Germinal center (tissue), 1 donor: Measurements from ENCODE around the gene MEGF6.

Experiments
- DNase-seq: peaks from one replicate; pipeline ENCODE4 v3.0.0; 2012; ENCODE audit warnings: mixed read lengths, low spot score

Gene MEGF6

GRCh38 chr1:3606779-3607702 is 4.3 kb downstream of the MEGF6 start:
- DNase-seq = no peak

DNA sequence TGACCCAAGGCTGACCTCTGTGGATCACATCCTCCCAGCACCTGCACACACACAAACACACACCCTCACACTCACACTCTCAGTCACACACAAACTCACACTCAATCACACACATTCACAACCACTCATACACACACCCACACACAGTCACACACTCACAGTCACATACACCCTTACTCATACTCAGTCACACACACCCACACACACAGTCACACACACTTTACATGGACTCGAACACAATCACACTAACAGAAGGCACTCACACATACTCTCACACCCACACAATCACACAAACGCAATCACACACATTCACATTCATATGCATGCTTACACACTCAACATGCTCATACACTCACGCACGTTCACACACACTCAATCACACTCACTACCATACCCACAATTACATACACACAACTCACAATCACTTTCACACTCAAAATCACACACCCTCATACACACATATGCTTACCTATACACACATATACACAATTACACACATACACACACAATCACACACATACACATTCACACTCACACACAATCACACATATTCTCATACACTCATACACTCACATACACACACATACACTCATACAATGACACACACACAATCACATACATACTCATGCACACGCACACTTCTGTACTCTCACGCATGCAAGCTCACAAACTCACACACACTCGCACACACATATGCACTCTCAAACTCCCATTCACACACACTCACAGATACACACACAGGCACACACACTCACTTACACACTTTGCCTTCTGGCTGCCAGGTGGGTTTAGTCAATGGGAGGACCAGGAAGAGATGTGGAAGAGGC is 6.1 kb downstream of the MEGF6 start:
- no peak for DNase-seq

GRCh38 chr1:3604468-3604974 is 6.8 kb downstream of the MEGF6 start:
- DNase-seq = no peak

GRCh38 chr1:3603571-3604467 is 7.5 kb downstream of the MEGF6 start:
- DNase-seq = no peak

DNA sequence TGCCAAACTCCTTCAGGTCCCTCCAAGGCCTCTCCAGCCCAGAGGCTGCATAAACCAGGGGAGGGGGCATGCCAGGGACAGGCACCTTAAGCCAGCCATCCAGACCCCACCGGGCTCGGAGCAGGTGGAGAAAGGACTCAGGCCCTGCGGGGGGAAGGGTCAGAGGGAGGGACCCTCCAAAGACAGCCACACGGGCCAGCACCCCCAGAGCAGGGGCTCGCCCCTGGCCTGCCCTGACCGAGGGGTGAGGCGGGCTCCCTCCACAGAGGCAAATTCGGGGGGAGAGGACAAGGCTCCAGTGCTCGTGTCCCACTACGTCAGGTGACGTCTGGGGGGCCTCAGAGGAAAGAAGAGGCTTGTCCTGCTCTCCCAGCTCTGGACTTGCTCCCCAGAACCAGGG is 8.2 kb downstream of the MEGF6 start:
- no peak for DNase-seq

- DNase-seq = no peak
Observed at GRCh38 chr1:3602375-3602774, 8.9 kb downstream of the MEGF6 start.

- no peak for DNase-seq
Observed at GRCh38 chr1:3601743-3602142, 9.6 kb downstream of the MEGF6 start.

DNA sequence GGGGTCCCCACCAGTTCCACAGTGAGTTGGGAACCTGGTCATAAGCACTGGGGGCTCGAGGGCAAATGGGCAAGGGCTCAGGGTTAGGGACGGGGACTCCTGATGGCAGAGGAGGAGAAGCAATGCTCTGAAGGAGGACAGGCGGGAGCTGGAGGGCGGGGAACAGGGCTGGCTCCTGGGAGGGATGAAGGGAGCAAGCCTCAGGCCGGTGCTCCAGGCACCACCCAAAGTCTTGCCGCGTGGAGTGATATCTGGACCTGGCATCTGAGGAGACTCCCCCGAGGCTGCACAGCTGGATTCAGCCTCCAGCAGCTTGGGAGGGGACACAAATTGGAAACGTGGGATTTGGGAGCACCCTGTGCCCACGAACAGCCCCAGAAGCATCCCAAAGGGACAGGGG is 11.0 kb downstream of the MEGF6 start:
- no peak for DNase-seq

DNA sequence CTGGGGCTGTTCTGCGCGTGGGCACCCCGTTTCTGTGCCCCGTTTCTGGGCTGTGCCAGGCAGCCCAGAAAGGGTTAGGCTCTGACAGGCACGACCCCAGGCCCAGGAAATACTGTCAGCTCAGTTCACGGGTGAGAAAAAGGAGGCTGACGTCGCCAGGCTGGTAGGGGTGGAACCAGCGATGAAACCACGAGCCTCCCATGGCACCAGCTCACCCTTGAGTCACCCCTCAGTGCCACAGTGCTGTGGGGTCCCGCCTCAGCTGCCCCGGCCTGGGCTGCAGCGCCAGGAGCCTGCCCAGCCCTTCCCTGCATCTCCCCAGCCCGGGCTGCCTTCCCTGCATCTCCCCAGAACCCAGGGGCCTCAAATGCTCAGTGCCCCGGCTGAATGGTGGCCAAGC is 11.5 kb downstream of the MEGF6 start:
- DNase-seq = no peak

DNA sequence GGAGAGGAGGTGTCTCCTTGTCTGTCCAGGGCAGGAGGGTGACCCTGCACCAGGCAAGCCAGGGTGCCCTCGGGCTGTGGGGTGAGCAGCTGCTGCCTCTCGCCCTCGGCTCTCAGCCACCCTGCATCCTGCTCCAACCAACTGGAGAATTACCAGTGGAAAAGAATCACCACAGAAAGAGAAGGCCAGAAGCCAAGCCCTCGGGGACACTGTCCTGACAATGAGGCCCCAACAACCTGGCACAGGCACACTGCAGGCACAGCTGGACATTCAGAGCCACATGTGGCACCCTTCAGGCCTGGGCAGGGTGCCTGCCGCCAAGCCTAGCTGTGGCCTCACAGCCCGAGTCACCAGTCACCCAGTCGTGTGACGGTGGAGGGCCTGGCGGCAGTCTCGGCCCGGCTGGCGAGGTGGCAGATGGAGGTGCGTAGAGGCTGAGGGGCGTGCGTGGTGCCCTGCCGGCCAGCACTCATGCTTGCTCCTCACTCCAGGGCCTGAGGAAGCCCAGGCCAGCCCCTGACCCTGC is 12.0 kb downstream of the MEGF6 start:
- DNase-seq = no peak

DNA sequence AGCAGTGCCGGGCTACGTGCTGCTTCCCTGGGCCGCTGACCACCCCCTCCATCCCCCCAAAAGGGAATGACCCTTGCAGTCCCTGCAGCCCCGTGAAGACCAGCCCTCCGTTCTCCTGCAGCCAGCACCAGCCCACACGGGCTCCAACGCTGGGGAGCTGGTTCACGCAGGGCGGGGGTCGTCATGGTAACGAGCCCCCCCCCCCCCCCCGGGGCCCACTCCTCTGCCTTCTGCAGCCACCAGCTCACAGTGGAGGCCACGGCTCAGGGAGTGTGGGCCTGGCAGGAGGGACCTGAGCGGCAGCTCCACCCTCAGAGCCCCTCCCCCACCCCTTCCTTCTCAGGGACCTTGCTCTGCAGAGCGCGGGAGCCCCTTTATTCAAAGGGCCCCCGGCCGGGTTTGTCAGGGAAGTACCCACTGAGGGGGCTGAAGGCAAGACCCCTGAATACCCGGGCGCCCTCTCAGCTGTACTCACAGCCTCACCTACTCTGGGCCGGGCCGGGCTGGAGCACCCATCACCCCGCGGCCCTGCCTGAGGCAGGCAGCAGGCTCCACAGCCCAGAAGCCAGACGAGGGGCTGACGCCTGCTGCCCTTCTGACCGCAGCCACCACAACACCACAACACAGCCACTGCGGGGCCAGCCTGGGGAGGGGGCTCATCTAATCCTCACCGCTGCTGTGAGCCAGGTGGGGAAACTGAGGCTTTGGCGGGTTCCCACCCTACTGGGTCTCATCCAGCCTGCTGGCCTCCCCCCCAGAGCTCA is 12.6 kb downstream of the MEGF6 start:
- no peak for DNase-seq

DNA sequence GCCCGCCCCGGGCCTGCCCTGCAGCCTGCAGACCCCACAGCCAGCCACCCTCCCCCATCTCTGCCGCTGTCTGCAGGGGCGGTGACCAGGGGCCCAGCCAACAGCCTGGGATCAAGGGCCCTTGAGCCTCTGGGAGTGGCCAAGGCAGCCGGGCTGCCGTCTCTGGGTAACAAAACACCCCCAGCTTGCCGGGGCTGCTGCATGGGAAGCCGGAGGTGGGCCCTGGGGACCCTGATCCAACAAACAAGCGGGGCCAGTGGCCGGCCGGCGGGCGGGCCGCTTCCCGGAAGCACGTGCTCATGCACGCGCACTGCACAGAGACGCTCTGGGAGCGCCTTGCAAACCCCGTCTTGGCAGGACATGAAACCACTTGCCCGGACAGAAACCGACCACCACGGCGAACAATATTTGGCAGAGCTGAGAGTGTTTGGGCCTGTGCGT is 13.2 kb downstream of the MEGF6 start:
- DNase-seq = no peak

DNA sequence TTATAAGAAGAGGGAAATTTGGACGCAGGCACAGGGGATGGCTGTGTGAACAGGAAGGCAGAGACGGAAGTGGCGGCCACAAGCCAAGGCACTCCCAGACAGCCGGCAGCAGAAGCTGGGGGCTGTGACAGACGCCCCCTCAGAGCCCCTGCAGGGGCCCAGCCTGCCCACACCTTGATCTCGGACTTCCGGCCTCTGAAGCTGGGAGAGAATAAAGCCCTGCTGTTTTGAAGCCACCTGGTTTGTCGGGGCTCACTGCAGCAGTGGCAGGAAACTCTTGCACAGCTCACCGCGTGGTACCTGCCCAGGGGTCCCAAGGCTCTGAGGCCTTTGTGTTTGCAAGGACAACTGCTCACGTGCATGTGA is 13.7 kb downstream of the MEGF6 start:
- DNase-seq = peak; percentile 28

GRCh38 chr1:3596663-3597598 is 14.4 kb downstream of the MEGF6 start:
- no peak for DNase-seq

- no peak for DNase-seq
Observed at GRCh38 chr1:3595949-3596348, 15.4 kb downstream of the MEGF6 start.

DNA sequence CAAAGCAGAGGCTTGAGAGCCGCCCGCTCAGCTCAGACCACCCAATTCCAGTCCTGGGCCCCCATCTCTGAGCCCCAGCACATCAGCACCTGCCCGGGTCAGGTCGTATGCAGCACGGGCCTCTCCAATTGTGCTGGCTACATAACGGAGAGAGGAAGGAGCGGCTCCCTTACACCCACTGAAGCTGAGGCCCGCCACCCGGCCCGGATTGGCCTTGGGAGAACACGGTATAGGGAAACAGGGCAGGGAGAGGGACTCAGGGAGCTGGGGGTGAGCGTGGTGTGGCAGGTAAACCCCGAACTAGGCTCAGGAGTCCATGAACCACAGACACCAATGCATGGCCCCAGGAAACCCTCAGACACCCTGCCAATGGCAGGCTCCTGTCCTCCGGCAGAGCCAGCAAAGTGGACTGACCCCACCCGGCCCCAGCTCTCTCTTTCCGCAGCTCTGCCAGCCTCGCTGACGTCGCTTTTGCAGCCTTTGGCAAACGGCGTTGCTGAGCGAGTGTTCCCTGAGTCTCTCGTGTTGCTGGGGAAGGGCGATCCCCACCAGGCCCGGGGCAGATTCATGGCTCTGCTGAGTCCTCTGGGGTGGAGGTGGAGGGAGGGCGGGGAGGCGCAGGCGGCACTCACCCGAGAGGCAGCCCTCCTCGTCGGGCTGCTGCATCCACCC is 16.5 kb downstream of the MEGF6 start:
- DNase-seq = no peak

DNA sequence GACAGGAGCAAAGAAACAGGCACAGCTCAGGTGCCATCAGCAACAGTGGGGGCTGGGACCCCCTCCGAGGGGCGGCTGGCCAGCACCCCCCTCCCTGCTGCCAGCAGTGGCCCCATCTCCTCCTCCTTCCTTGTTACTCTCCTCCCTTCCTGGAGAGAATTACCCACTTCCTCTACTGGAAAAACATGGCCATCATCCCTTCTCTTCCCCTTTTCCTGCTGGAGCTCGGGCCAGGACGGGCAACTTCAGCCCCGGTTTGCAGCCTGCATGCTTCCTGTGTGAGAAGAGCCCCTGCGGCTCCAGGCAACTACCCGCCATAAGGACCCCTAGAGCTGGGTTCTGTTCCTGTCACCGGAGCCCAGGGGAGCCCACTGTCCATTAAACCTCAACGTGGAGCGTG is 17.6 kb downstream of the MEGF6 start:
- DNase-seq = no peak

GRCh38 chr1:3593334-3593733 is 18.0 kb downstream of the MEGF6 start:
- no peak for DNase-seq
